Measurements from ENCODE around the gene PBX3. TPM values are rescaled to one million over a fixed set of nuclear protein-coding genes. Genes with fewer than 3 reads are reported as not detected.

PBX3 gene
- total and polyA plus RNA-seq, 10 donors = 7.2 to 58.4 (median 34.1) TPM

- Histone ChIP-seq H3K36me3 (no peaks in the 10 kb centered on the region), H3K27me3 (replicated peaks in 1 of 7) (no peaks in the 10 kb centered on the region), H3K4me1 (peaks cover 0 to 7% (median 0%) of the 10 kb centered on the region in 6 donors), H3K27ac (no peak overlapping the region), H3K9me3 (no peaks in the 10 kb centered on the region), H3K4me3 (no peak overlapping the region)
- TF ChIP-seq POLR2AphosphoS5 (IDR thresholded peaks at IDR 0.05) (no peak), CTCF (IDR thresholded peaks at IDR 0.05 in 8 of 11, conservative IDR thresholded peaks at IDR 0.05 in 3 of 11) (no peak), POLR2A (IDR thresholded peaks at IDR 0.05) (no peak)
- 93 to 99% (median 95%) methylated on average over 2 of the region's 2 CpGs for WGBS, 5 donors
- intact Hi-C loops (cut with DNase I; ENCODE audit: low total_unique reads) = no loop called here
- no peak for DNase-seq
Measured at GRCh38 chr9:125852386-125852785, 105.2 kb downstream of the PBX3 start.

GRCh38 chr9:125854553-125855275 is 107.5 kb downstream of the PBX3 start:
- Histone ChIP-seq H3K27ac (no peak overlapping the region), H3K4me3 (no peak overlapping the region), H3K9me3 (no peaks in the 10 kb centered on the region), H3K4me1 (no peaks in the 10 kb centered on the region), H3K36me3 (no peaks in the 10 kb centered on the region), H3K27me3 (replicated peaks in 1 of 7) (no peaks in the 10 kb centered on the region)
- TF ChIP-seq POLR2A (IDR thresholded peaks at IDR 0.05) (no peak), CTCF (IDR thresholded peaks at IDR 0.05 in 8 of 11, conservative IDR thresholded peaks at IDR 0.05 in 3 of 11) (no peak), POLR2AphosphoS5 (IDR thresholded peaks at IDR 0.05) (no peak)
- no peak for DNase-seq
- intact Hi-C loops (cut with DNase I; ENCODE audit: low total_unique reads) = no loop called here

GRCh38 chr9:125856331-125856730 is 109.2 kb downstream of the PBX3 start:
- WGBS, 5 donors = 85 to 95% (median 91%) methylated on average over 9 of the region's 9 CpGs
- Histone ChIP-seq H3K27ac (no peak overlapping the region), H3K4me1 (no peaks in the 10 kb centered on the region), H3K27me3 (replicated peaks in 1 of 7) (no peaks in the 10 kb centered on the region), H3K4me3 (no peak overlapping the region), H3K9me3 (peaks cover 0 to 5% (median 0%) of the 10 kb centered on the region in 8 donors), H3K36me3 (no peaks in the 10 kb centered on the region)
- DNase-seq = no peak
- intact Hi-C loops (cut with DNase I; ENCODE audit: low total_unique reads) = no loop called here
- TF ChIP-seq POLR2A (IDR thresholded peaks at IDR 0.05) (no peak), CTCF (IDR thresholded peaks at IDR 0.05 in 8 of 11, conservative IDR thresholded peaks at IDR 0.05 in 3 of 11) (no peak), POLR2AphosphoS5 (IDR thresholded peaks at IDR 0.05) (no peak)

- Histone ChIP-seq H3K36me3 (no peaks in the 10 kb centered on the region), H3K27me3 (replicated peaks in 1 of 7) (no peaks in the 10 kb centered on the region), H3K27ac (no peak overlapping the region), H3K4me3 (no peak overlapping the region), H3K4me1 (peaks cover 0 to 6% (median 0%) of the 10 kb centered on the region in 6 donors), H3K9me3 (peaks cover 0 to 8% (median 0%) of the 10 kb centered on the region in 8 donors)
- DNase-seq = no peak
- intact Hi-C loops (cut with DNase I; ENCODE audit: low total_unique reads) = no loop called here
- TF ChIP-seq POLR2A (IDR thresholded peaks at IDR 0.05) = no peak
- no peak for TF ChIP-seq CTCF (IDR thresholded peaks at IDR 0.05 in 8 of 11, conservative IDR thresholded peaks at IDR 0.05 in 3 of 11)
- no peak for TF ChIP-seq POLR2AphosphoS5 (IDR thresholded peaks at IDR 0.05)
Measured at GRCh38 chr9:125861405-125862058, 114.4 kb downstream of the PBX3 start.
